HG02623 (cell line): ENCODE data around the gene SMIM41.
A peak's percentile ranks its signal among the peaks of the same experiment; 100 is the strongest.

Source experiments
- ATAC-seq: cut with Tn5 transposase; IDR thresholded peaks from one replicate; pipeline ENCODE4 v1.9.1; 2021; ENCODE audit warnings: moderate library complexity; ENCODE audit not compliant: unreplicated experiment

Gene SMIM41

GRCh38 chr12:52063082-52063924, 16.2 kb upstream of the SMIM41 start:
- no peak for ATAC-seq

GRCh38 chr12:52063981-52064649, 15.4 kb upstream of the SMIM41 start:
- no peak for ATAC-seq

- no peak for ATAC-seq
Observed at GRCh38 chr12:52066346-52067080, 13.0 kb upstream of the SMIM41 start.

GRCh38 chr12:52067081-52067374, 12.5 kb upstream of the SMIM41 start:
- ATAC-seq, result no peak

GRCh38 chr12:52069327-52070184, 9.9 kb upstream of the SMIM41 start, which contains the start of gene ATG101:
TSS of gene ATG101 (plus strand) at chr12:52069978. CDS start at chr12:52073651, 3,673 bp downstream.
- ATAC-seq, result peak; percentile 95

- ATAC-seq, result peak; percentile 12
Observed at GRCh38 chr12:52070185-52070925, 9.1 kb upstream of the SMIM41 start.

- ATAC-seq, result no peak
Observed at GRCh38 chr12:52073531-52074381, 5.7 kb upstream of the SMIM41 start.

- ATAC-seq, result no peak
Observed at GRCh38 chr12:52074971-52075724, 4.4 kb upstream of the SMIM41 start.

GRCh38 chr12:52076811-52077210, 2.7 kb upstream of the SMIM41 start:
- ATAC-seq, result no peak

- no peak for ATAC-seq
Observed at GRCh38 chr12:52078276-52078675, 1.2 kb upstream of the SMIM41 start.

GRCh38 chr12:52080403-52081251, 1.1 kb downstream of the SMIM41 start:
- ATAC-seq, result no peak

- peak; percentile 48 for ATAC-seq
Observed at GRCh38 chr12:52081263-52081733, 1.8 kb downstream of the SMIM41 start.

GRCh38 chr12:52082026-52082668, 2.6 kb downstream of the SMIM41 start:
- no peak for ATAC-seq

GRCh38 chr12:52082669-52082987, 3.1 kb downstream of the SMIM41 start:
- no peak for ATAC-seq

- no peak for ATAC-seq
Observed at GRCh38 chr12:52082988-52083637, 3.6 kb downstream of the SMIM41 start.

- ATAC-seq, result no peak
Observed at GRCh38 chr12:52083638-52083996, 4.1 kb downstream of the SMIM41 start.
